HK-2 (cell line): Measurements from ENCODE around the gene RARB.

Experiments used
- DNase-seq: peaks from one replicate; pipeline ENCODE4 v3.0.0-alpha.2; 2018; ENCODE audit not compliant: unreplicated experiment

Gene RARB

GRCh38 chr3:25508433-25508832 is 80.4 kb downstream of the RARB start:
- no peak for DNase-seq

GRCh38 chr3:25508901-25509300 is 80.8 kb downstream of the RARB start:
- no peak for DNase-seq

GRCh38 chr3:25510797-25511196 is 82.7 kb downstream of the RARB start:
- DNase-seq, result no peak

- no peak for DNase-seq
Measured at GRCh38 chr3:25511972-25512721, 84.1 kb downstream of the RARB start.

- no peak for DNase-seq
Measured at GRCh38 chr3:25513642-25514266, 85.7 kb downstream of the RARB start.

GRCh38 chr3:25515171-25515570 is 87.1 kb downstream of the RARB start:
- DNase-seq, result no peak

GRCh38 chr3:25520926-25521559 is 93.0 kb downstream of the RARB start:
- no peak for DNase-seq

- no peak for DNase-seq
Measured at GRCh38 chr3:25527336-25527735, 99.3 kb downstream of the RARB start.

GRCh38 chr3:25527801-25528200 is 99.7 kb downstream of the RARB start:
- DNase-seq, result no peak

GRCh38 chr3:25531971-25532370 is 103.9 kb downstream of the RARB start:
- DNase-seq, result no peak

GRCh38 chr3:25532431-25533162 is 104.5 kb downstream of the RARB start:
- peak; percentile 17 for DNase-seq

- DNase-seq, result no peak
Measured at GRCh38 chr3:25533399-25533798, 105.3 kb downstream of the RARB start.

GRCh38 chr3:25534007-25534406 is 105.9 kb downstream of the RARB start:
- DNase-seq, result no peak

GRCh38 chr3:25536521-25537391 is 108.7 kb downstream of the RARB start:
- DNase-seq, result no peak

- DNase-seq, result no peak
Measured at GRCh38 chr3:25537516-25537915, 109.5 kb downstream of the RARB start.

GRCh38 chr3:25540273-25540672 is 112.2 kb downstream of the RARB start:
- no peak for DNase-seq

- DNase-seq, result no peak
Measured at GRCh38 chr3:25542492-25543039, 114.5 kb downstream of the RARB start.

GRCh38 chr3:25547103-25547502 is 119.0 kb downstream of the RARB start:
- no peak for DNase-seq

- no peak for DNase-seq
Measured at GRCh38 chr3:25547943-25548674, 120.0 kb downstream of the RARB start.

- DNase-seq, result no peak
Measured at GRCh38 chr3:25548836-25549235, 120.8 kb downstream of the RARB start.
